RWPE1 (cell line): ENCODE data around the gene MAPKAPK5.
"Not testable (repeated sequence)": the region's sequence is repeated elsewhere in the genome, so short reads cannot be mapped to it uniquely, and the experiment has no call there.

Experiments
- CTCF ChIA-PET: fragments of 350-600 bp; sonication (Branson Sonifier 250); formaldehyde crosslinking; extraction: SDS; loops from one replicate; lab custom pipeline; 2021; lab: Yijun Ruan, JAX
- POLR2A ChIA-PET: fragments of 400-600 bp; formaldehyde crosslinking; extraction: SDS; loops from one replicate; lab custom pipeline; 2020; ENCODE audit warnings: antibody characterized with exemption; ENCODE audit not compliant: low non-redundant PET; lab: Yijun Ruan, JAX
- DNase-seq: peaks from one replicate; pipeline ENCODE4 v3.0.0; 2012; ENCODE audit warnings: low spot score
- H3K27ac ChIP-seq: fragments of 450-650 bp; 2 replicates; pipeline ENCODE4 v1.5.1; 2017
- TF ChIP-seq, protein P1 (sequence below): fragments of 450-650 bp; conservative IDR thresholded peaks from 2 replicates; pipeline ENCODE4 v1.5.1; 2017; ENCODE audit warnings: low read depth, mild to moderate bottlenecking

The MAPKAPK5 gene

DNA sequence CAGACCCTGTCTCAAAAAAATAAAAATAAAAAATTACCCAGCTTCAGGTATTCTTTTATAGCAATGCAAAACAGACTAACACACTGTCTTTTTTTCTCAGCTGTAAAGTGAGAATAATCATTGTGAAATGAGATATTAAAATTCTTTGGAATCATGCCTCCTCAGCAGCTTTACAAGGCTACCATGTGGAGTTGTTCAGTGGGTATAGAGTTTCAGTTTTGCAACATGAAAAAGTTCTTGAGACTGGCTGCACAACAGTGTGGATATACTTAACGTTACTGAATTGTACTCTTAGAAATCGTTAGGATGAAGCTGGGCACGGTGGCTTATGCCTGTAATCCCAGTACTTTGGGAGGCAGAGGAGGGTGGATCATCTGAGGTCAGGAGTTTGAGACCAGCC lies 15.7 kb upstream of the MAPKAPK5 start:
- no peak for DNase-seq
- no peak overlapping the region for H3K27ac ChIP-seq
- ChIA-PET CTCF (interaction anchor here (0.6 to 2.1 kb wide), 2 partner anchors 13 to 24 kb away, joined by 6 read pairs; no protein-coding TSS in a partner anchor), POLR2A (no interaction called here)
- TF ChIP-seq, protein P1, sequence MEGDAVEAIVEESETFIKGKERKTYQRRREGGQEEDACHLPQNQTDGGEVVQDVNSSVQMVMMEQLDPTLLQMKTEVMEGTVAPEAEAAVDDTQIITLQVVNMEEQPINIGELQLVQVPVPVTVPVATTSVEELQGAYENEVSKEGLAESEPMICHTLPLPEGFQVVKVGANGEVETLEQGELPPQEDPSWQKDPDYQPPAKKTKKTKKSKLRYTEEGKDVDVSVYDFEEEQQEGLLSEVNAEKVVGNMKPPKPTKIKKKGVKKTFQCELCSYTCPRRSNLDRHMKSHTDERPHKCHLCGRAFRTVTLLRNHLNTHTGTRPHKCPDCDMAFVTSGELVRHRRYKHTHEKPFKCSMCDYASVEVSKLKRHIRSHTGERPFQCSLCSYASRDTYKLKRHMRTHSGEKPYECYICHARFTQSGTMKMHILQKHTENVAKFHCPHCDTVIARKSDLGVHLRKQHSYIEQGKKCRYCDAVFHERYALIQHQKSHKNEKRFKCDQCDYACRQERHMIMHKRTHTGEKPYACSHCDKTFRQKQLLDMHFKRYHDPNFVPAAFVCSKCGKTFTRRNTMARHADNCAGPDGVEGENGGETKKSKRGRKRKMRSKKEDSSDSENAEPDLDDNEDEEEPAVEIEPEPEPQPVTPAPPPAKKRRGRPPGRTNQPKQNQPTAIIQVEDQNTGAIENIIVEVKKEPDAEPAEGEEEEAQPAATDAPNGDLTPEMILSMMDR: no peak

GRCh38 chr12:111826992-111827391 lies 15.0 kb upstream of the MAPKAPK5 start:
- POLR2A ChIA-PET: no interaction called here
- TF ChIP-seq, protein P1: no peak
- H3K27ac ChIP-seq: no peak overlapping the region
- CTCF ChIA-PET: interaction anchor here (0.6 to 2.1 kb wide), 3 partner anchors 11 to 35 kb away, joined by 5 to 6 read pairs (median 5); no protein-coding TSS in a partner anchor
- no peak for DNase-seq

DNA sequence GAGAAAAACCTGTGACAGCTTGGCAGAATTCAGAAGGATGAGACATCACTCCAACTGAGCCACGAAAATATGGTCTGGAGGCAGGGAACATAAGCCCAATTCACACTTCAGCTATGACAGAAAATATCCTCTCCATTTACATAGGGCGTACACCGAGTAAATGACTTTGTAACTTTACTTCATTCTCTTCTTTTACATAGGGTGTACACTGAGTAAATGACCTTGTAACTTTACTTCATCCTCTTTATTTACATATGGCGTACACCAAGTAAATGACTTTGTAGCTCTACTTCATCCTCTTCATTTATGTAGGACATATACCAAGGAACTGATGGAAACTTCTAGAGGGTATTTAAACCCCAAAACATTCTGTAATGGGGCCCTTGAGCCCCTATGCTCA lies 14.1 kb upstream of the MAPKAPK5 start:
- TF ChIP-seq, protein P1: no peak
- H3K27ac ChIP-seq: no peak overlapping the region
- POLR2A ChIA-PET: no interaction called here
- CTCF ChIA-PET: interaction anchor here (0.7 kb wide), 1 partner anchor 583 kb away, joined by 3 read pairs; no protein-coding TSS in a partner anchor
- no peak for DNase-seq

DNA sequence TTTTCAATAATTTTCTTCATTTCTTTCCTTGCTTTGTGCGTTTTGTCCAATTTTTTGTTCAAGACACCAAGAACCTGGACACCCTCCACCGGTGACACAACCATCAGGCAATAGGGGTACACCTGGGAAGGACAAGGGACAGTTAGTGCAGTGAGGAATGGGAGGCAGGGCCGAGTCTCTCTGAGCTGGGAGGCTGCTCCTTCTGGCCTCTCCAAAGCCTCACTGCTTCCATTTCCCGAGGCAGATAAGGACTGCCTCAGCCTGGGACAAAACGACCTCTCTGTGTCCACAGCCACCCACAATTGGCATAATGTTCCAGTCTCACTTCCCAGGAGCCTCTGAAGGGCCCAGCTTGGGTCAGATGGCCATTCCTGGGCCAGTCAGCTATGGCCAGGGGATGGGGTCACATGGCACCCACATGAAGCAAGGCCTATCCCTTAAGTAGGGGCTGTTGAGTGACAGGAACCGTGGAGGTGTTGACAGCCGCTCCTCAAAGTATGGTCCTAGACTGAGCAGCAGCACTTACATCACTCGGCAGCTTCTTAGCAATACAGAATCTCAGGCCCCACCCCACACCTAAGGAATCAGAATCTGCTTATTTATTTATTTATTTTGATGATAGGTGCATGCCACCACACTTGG lies 13.6 kb upstream of the MAPKAPK5 start:
- CTCF ChIA-PET: interaction anchor here (0.7 kb wide), 1 partner anchor 582 kb away, joined by 3 read pairs; no protein-coding TSS in a partner anchor
- TF ChIP-seq, protein P1: no peak
- H3K27ac ChIP-seq: no peak overlapping the region

DNA sequence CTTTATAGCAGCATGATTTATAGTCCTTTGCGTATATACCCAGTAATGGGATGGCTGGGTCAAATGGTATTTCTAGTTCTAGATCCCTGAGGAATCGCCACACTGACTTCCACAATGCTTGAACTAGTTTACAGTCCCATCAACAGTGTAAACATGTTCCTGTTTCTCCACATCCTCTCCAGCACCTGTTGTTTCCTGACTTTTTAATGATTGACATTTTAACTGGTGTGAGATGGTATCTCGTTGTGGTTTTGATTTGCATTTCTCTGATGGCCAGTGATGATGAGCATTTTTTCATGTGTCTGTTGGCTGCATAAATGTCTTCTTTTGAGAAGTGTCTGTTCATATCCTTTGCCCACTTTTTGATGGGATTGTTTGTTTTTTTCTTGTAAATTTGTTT lies 12.4 kb upstream of the MAPKAPK5 start:
- H3K27ac ChIP-seq, POLR2A ChIA-PET, DNase-seq, CTCF ChIA-PET: not testable (repeated sequence)

More for the DNA sequence above, 13.6 kb upstream of the MAPKAPK5 start:
- POLR2A ChIA-PET: no interaction called here
- DNase-seq: no peak

- POLR2A ChIA-PET, CTCF ChIA-PET, DNase-seq, H3K27ac ChIP-seq: not testable (repeated sequence)
Measured at GRCh38 chr12:111834740-111835386, 7.2 kb upstream of the MAPKAPK5 start.

DNA sequence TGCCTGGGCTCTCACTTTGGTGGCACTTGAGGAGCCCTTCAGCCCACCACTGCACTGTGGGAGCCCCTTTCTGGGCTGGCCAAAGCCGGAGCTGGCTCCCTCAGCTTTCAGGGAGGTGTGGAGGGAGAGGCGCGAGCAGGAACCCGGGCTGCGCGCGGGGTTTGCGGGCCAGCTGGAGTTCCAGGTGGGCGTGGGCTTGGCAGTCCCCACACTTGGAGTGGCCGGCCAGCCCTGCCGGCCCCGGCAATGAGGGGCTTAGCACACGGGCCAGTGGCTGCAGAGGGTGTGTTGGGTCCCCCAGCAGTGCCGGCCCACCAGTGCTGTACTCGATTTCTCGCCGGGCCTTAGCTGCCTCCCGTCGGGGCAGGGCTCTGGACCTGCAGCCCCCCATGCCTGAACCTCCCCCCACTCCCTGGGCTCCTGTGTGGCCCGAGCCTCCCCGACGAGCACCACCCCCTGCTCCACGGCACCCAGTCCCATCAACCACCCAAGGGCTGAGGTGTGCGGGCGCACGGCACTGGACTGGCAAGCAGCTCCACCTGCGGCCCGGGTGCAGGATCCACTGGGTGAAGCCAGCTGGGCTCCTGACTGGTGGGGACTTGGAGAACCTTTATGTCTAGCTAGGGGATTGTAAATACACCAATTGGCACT lies 6.4 kb upstream of the MAPKAPK5 start:
- H3K27ac ChIP-seq, DNase-seq, POLR2A ChIA-PET, CTCF ChIA-PET: not testable (repeated sequence)
